Tibial nerve (tissue), 4 donors: Measurements from ENCODE around the gene BCL2A1.
A peak's percentile ranks its signal among the peaks of the same experiment; 100 is the strongest.

Source experiments
- CTCF ChIP-seq, 5 experiments: fragments of 200-600 bp in 3 of 5; fragments of 450-650 bp in 2 of 5; sonication (generic) in 3 of 5; IDR thresholded peaks; one replicate each; pipeline ENCODE4 v1.5.1; 2016 to 2019; ENCODE audit warnings: antibody characterized with exemption in 5 of 5, mild to moderate bottlenecking in 3 of 5, moderate library complexity in 2 of 5
- EP300 ChIP-seq, 2 donors: sonication (generic); formaldehyde crosslinking; IDR thresholded peaks; one replicate each; pipeline ENCODE4 v1.6.1; 2017; ENCODE audit warnings: antibody characterized with exemption in 2 of 2, mild to moderate bottlenecking in 1 of 2
- POLR2A ChIP-seq, 2 donors: fragments of 450-650 bp; IDR thresholded peaks; one replicate each; pipeline ENCODE4 v1.6.1; 2017; ENCODE audit warnings: antibody characterized with exemption in 2 of 2, mild to moderate bottlenecking in 2 of 2, moderate library complexity in 2 of 2

DNA sequence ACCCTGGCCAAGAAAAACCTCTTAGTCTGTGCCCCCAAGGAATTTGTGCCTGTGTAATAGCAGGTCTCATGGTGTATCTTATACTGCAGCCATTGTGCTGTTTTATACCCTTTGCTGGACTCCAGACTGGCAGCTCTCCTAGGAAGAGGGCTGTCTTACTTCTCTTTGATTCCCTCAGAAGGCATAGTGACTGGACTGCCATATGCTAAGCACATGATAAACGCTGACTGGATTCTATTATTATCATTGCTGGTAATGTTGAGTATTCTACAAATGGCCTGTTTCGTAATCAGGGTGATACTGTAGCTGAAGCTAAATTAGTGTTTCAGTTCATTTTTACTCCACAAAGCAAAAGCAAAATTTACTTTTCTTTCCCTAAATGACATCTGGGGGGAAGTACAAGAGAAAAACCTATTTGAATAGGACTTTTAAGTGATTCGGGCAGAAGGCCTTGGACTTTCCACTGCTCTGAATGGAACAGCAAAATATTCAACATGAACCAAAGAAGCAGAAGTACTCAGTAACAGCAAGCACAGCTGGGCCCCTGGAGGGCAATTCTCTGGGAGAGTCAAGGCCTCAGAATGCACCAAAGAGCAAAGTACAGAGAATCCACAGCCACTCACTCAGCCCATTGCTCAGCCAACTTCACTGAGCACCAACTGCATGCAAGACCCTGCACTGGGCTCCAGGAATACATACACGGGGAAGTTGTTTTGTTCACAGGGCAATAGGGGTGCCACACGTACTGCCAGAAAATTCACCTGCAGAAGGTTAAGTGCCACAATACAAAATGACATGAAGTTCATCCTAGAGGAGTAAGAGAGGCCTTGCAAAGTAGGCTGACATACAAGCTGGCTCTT, 7.9 kb upstream of the BCL2A1 start:
- no peak for TF ChIP-seq POLR2A (IDR thresholded peaks at IDR 0.05)
- TF ChIP-seq CTCF (IDR thresholded peaks at IDR 0.05) = no peak
- peak in 1 of 2 donors; percentile 80 for TF ChIP-seq EP300 (IDR thresholded peaks at IDR 0.05)
